Colon (tissue), 2 donors: ENCODE results near the gene SCGN.

Experiments used
- FAIRE-seq: peaks from 2 replicates; lab custom pipeline; 2012; peaks lifted over from hg19 to GRCh38; lab: Jason Lieb, UNC
- donor health status: control.
- donor health status: control.

Gene SCGN, protein sequence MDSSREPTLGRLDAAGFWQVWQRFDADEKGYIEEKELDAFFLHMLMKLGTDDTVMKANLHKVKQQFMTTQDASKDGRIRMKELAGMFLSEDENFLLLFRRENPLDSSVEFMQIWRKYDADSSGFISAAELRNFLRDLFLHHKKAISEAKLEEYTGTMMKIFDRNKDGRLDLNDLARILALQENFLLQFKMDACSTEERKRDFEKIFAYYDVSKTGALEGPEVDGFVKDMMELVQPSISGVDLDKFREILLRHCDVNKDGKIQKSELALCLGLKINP

DNA sequence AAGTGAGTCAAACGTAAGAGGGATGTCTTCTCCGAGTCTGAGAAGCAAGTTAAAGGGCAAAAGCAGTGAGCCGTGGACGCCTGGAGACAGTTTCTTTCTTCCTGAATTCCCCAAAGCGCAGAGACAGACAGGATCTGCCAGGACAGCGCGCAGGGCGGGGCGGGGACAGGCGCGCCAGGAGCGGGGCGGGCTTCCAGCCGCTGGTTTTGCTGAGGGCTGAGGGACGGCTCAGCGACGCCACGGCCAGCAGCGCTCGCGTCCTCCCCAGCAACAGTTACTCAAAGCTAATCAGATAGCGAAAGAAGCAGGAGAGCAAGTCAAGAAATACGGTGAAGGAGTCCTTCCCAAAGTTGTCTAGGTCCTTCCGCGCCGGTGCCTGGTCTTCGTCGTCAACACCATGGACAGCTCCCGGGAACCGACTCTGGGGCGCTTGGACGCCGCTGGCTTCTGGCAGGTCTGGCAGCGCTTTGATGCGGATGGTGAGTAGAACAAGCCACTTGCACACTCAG lies at the start of gene SCGN:
TSS of gene SCGN (plus strand) at position 209 of the 509 bp plus-strand sequence. CDS start at position 398, 189 bp downstream.
- FAIRE-seq: no peak

DNA sequence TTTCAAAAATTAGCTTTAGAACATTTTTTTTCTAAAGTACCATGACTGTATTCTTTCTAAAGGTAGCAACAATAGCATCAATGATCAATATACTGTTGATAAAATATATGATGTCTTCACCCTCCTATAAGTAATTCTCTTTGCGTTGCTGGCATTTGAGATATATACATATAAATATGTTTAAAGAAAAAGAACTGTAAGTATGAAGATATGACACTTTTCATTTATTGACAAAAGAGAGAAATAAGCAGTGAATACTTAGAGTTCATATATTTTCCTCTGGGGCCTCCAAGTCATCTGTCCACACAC lies 49.4 kb upstream of the SCGN start:
- no peak for FAIRE-seq

DNA sequence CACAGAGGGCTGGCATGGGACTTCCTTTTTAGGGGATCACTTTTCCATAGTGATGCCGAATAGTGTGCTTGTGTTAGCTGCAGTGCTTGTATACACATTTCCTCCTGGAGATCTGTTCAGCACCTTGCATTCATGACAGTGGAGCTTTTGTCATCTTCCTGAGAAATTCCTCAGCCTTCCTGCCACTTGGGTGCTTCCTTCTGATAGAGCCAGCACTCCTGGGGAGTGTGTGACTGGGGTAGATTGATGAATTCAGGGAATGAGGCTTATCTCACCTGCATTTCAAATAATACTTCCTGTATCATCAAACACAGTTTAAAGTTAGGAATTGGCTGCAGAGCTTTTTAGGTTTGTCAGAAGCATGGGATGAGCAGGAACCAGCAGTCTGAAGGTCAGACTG lies 48.8 kb upstream of the SCGN start:
- no peak for FAIRE-seq

DNA sequence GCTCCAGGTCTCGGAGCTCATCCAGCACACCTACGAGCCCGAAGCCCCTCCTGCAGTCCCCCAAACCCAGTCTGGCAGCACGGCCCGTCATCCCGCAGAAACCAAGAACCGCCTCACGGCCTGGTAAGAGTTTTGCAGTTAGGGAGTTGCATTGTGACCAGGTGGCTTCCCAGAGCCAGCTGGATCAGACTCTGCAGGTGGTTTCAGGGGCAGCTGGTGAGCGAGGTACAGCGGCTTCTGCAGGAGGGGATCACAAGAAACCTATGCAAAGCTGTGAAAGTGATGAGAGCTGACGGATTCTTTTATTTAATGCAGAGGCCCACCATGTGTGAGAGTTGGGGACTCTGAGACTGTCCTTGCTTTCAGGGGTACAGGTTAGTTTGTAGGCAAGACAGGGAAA lies 45.9 kb upstream of the SCGN start:
- no peak for FAIRE-seq

- FAIRE-seq: no peak
Measured at GRCh38 chr6:25608558-25609174, 43.3 kb upstream of the SCGN start.

DNA sequence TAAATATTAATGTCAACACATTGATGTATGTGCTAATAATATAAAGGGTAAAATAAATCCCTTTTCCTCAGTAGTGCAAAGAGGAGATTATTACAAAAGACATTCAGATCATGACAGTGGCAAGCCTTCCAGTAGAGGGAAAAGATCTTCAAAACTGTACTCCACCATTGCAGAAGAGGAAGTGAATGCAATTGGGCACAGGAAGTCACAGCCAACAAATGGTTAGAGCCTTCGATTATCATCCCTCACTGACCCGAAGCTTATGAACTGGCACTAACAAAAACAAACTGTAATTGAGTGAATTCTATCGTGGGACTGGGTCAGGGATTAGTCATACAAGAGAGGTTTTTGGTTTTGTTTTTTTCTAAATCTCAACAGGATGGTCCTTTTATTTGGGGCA lies 39.3 kb upstream of the SCGN start:
- FAIRE-seq: no peak

DNA sequence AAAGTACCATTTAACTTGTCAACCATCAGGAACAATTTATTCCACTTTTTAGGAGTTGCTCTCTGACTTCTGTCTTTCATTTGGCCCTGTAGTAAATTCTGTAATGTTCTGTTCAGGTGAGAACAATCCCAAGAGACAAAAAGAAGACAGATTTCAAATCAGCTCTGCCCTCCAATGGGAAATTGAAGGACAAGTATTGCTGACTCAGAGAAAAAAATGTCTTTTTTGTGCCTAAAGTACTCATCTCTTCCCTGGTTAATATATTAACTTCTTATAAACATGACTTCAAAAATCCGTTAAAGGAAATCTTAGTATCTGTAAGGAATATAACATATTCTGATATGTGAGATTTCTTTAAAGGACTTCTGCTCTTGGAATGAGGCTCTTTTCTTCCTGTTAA lies 38.6 kb upstream of the SCGN start:
- FAIRE-seq: no peak

GRCh38 chr6:25614052-25614451 lies 38.0 kb upstream of the SCGN start:
- no peak for FAIRE-seq

DNA sequence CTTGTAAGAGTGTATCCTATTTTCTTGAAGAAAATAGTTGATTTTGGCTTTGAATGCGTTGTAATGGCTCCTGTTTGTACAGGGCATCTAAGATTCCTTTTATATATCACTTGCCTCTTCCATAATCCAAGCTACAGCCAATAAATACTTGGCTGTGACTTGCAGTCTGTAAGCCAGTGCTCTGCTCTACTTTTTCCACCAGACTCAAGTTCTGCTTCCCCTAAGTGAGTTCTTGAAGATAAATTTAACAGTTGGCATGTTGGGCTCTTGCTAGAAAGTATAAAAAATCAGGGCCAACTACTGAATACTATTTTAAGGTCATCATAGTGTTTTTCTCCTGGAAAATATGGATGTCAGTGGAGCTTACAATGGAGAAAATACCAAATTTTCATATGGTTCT lies 36.5 kb upstream of the SCGN start:
- no peak for FAIRE-seq

- FAIRE-seq: no peak
Measured at GRCh38 chr6:25617997-25618396, 34.0 kb upstream of the SCGN start.

DNA sequence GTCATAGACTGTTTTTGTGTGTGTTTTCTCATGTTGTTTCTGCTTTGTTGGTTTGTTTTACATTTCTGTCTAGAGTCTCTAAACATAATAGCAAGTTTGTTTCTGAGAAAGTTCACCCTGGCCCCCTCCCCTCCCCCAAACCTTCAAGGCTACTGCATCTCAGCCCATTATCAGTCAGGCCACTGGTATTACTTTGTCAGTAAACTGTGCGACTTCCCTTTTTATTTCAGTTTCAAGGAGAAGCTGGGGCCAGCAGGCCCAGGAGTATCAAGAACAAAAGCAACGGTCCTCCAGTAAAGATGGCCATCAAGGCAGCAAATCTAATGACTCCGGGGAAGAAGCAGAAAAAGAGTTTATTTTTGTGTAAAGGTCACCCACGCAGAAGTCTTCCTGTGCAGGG lies 32.8 kb upstream of the SCGN start:
- FAIRE-seq: no peak

- FAIRE-seq: no peak
Measured at GRCh38 chr6:25620391-25620790, 31.6 kb upstream of the SCGN start.

GRCh38 chr6:25623065-25623464 lies 28.9 kb upstream of the SCGN start:
- FAIRE-seq: no peak

DNA sequence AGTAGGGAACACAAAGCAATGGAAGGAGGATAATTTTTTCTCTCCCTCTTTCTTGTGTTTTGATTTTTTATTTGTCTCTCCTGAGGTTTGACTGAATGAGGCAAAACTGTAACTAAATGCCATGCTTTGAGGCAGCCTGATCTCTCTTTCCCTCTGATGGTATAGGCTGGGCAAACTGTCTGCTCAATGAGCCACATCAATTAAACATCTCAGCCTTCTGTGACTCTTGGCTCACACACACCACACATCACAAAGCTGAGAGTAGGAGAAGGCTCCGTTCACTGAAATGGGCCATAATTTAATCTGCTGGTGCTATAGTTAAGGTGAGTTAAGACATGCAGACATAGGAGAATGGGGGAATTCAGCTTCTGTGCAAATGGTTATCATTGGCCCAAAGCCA lies 28.1 kb upstream of the SCGN start:
- FAIRE-seq: no peak

DNA sequence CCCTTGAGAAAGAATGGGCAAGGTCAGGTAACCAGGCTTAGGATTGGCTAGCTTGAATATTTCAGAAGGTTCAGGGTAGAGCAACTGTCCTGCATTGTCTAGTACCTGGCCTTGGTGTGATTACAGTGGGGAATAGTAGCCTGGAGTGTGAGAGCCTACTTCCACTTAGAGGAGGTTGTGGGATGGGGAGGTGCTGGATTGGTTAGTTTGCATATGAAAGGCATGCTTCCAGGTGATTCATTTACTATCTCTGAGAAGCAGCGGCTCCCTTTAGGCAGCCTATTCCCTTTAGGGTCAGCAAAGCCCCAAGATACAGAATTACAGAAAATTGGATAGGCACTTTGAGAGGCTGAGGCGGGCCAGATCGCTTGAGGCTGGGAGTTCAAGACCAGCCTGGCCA lies 25.0 kb upstream of the SCGN start:
- no peak for FAIRE-seq

GRCh38 chr6:25628471-25629197 lies 23.4 kb upstream of the SCGN start:
- FAIRE-seq: no peak

DNA sequence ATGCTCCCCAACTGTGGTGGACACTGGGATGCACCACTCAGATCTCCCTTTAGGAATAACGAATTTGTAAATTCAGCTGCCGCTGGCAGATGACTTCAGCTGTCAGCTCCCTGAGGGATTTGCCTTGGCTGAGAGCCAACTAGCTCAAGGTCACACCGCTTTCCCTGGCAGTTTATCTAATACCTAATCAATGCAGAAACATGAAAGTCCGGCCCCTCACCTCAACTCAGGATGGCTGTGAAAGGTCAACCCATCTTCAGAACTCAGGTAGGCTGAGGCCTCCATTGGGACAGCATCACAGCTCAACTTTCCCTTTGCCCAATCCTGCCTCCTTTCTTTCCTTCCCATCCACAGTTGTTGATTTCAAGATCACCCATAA lies 22.8 kb upstream of the SCGN start:
- no peak for FAIRE-seq

DNA sequence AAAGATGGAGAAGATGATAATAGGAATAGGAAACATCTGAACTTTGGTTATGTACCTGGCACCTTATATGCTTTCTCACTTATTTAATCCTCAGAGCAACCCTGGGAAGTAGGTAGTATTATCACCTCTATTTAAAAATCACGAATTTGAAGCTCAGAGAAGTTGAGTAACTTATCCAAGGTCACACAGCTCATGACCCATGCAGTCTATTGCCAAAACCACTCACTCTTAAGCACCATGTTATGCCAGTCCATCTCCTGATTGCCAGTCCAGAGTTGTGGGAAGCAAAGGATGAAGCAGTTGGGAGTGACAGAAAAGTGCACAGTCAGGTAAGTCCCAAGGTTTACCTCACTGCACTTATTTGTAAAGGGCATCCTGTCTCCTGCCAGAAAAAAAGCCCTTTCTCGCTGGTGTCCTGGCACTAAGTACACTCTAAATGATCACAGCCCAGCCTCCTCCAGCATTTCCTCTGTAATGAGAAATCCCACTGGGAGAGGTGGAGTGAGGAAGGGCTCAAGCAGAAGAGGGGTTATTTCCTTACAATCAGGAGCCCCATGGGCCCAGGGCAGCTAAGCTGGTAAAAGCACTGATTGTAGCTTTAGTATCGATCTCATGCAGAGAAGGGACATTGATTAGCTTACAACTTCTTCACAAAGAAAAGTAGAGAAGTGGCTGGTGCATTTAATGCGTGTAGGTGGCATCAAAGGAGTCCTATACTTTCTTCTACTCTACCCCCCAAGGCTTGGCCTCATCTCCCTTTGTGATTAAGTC lies 21.3 kb upstream of the SCGN start:
- no peak for FAIRE-seq

DNA sequence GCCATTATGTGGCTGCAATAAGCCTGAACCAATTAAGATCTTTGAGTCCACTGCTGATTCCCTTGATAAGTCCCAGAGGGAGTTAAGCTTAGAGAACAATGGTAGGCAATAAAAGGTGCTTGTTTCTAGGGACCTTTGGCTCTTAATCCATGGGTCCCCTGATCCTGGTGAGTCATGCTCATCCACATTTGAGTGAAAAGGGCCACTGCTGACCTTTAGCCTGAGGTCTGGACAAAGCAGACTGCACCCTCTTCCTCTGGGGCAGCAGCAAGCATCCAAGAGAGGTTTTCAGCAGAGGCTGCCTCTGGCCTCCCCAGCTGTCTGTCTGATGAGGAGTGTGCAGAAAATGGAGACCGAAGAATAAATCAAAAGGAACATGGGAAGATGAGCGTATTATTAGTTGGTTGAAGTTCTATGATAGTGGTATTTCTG lies 16.1 kb upstream of the SCGN start:
- no peak for FAIRE-seq

DNA sequence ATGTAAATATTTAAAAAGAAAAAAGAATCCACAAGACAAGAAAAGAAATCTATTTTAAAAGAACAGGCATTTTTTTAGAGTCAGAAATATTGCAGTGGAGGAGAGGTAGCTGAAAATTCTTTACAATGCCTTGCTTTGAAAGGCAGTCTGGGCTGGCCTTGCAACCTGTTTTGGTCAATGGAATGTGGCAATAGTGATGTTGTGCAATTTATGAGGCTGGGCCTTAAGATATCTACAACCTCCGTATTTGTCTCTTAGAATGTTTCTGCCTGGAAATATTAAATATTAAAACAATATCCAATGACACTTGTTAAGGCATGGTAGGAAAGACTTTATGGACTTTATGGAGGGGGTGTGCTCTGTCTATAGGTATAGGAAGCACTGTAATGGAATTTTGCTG lies 14.8 kb upstream of the SCGN start:
- no peak for FAIRE-seq

- no peak for FAIRE-seq
Measured at GRCh38 chr6:25637960-25638434, 14.0 kb upstream of the SCGN start.

DNA sequence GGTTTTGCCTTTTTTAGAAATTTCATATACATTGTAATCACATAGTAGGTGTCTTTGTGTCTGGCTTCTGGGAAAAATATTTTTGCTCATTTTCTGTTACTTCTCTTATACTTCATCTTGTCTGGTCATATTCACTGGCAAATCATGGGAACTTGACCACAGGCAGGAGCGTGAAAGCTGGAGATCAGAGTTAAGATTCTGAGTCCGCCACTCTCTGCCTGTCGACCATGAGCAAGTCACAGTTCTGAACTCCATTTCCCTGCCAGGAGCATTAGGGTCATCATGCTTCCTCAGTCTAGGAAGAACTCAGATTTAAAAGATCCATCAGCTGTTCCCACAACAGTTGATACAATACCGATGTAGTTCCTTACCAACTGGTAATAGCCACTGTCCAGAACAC lies 12.4 kb upstream of the SCGN start:
- no peak for FAIRE-seq

GRCh38 chr6:25640446-25640845 lies 11.6 kb upstream of the SCGN start:
- FAIRE-seq: no peak
